Spleen (tissue), 11 donors: ENCODE measurements around the gene PLCH1. TPM values are rescaled to one million over a fixed set of nuclear protein-coding genes. Genes with fewer than 3 reads are reported as not detected.

Source experiments
- DNase-seq: peaks from one replicate; pipeline ENCODE4 v3.0.0-alpha.2; 2020
- H3K27ac ChIP-seq, 8 donors: fragments of 200-600 bp; sonication (generic) in 7 of 8; 1 replicate in 4 of 8; 2 replicates in 4 of 8; pipeline versions ENCODE4 v1.5.0 to v1.8.0; 2016 to 2021; ENCODE audit warnings: inconsistent platforms in 4 of 8, mild to moderate bottlenecking in 4 of 8, moderate library complexity in 1 of 8
- H3K27me3 ChIP-seq, 7 donors: fragments of 200-600 bp; sonication (generic) in 6 of 7; replicated peaks in 1 of 7; 1 replicate in 4 of 7; 2 replicates in 3 of 7; pipeline versions ENCODE4 v1.5.0 to v1.8.0; 2016 to 2021; ENCODE audit warnings: inconsistent platforms in 3 of 7, mild to moderate bottlenecking in 1 of 7
- H3K36me3 ChIP-seq, 6 donors: fragments of 200-600 bp; sonication (generic) in 5 of 6; 1 replicate in 4 of 6; 2 replicates in 2 of 6; pipeline versions ENCODE4 v1.5.0 to v1.8.0; 2016 to 2021; ENCODE audit warnings: inconsistent platforms in 2 of 6
- H3K4me1 ChIP-seq, 6 donors: fragments of 200-600 bp; sonication (generic) in 5 of 6; 1 replicate in 3 of 6; 2 replicates in 3 of 6; pipeline versions ENCODE4 v1.5.0 to v1.8.0; 2016 to 2021; ENCODE audit warnings: inconsistent platforms in 3 of 6
- H3K4me3 ChIP-seq, 8 donors: fragments of 200-600 bp; sonication (generic) in 7 of 8; 1 replicate in 4 of 8; 2 replicates in 4 of 8; pipeline versions ENCODE4 v1.5.0 to v1.8.0; 2016 to 2021; ENCODE audit warnings: inconsistent platforms in 4 of 8, mild to moderate bottlenecking in 4 of 8, moderate library complexity in 2 of 8
- H3K9me3 ChIP-seq, 8 donors: fragments of 200-600 bp; sonication (generic) in 7 of 8; 1 replicate in 4 of 8; 2 replicates in 4 of 8; pipeline versions ENCODE4 v1.5.0 to v1.8.0; 2016 to 2021; ENCODE audit warnings: inconsistent platforms in 4 of 8
- POLR2A ChIP-seq, 3 donors: fragments of 450-650 bp; IDR thresholded peaks; one replicate each; pipeline ENCODE4 v1.5.1; 2017; ENCODE audit warnings: antibody characterized with exemption in 3 of 3, mild to moderate bottlenecking in 1 of 3
- POLR2AphosphoS5 ChIP-seq, 3 donors: sonication (generic); formaldehyde crosslinking; IDR thresholded peaks; one replicate each; pipeline ENCODE4 v1.5.1; 2017; ENCODE audit warnings: antibody characterized with exemption in 3 of 3
- WGBS, 5 donors: extraction: QIAGEN DNeasy Blood & Tissue Kit in 3 of 5; methylation state at CpG; one replicate each; pipeline versions ENCODE4 v1.1.5 to v1.1.7; 2013 to 2018; 5-methylcytosine and 5-hydroxymethylcytosine counted together
- intact Hi-C: fragments of 100-400 bp; cut with DNase I; formaldehyde crosslinking; loops from one replicate; pipeline ENCODE4 v1.15.0; 2023; ENCODE audit warnings: low total_unique reads
- polyA plus RNA-seq, 3 donors: library from polyadenylated mRNA; stranded (reverse); fragments of 200-250 nt; gene quantifications; one replicate each; pipeline ENCODE4 v1.2.1, GENCODE V29; 2013
- total RNA-seq, 7 donors: library from RNA; depleted of rRNA in 3 of 7; stranded (reverse); fragments of >200 nt in 3 of 7; fragmentation: NEBNext Ultra II Directional in 4 of 7; extraction: Animal tissue kit (Norgen Biotek cat#: 25700) in 4 of 7; gene quantifications; one replicate each; pipeline versions ENCODE4 v1.1.0 to v1.2.1, GENCODE V29; 2016 to 2021
- TF ChIP-seq, protein P1 (sequence below), 11 experiments: fragments of 200-600 bp in 7 of 11; fragments of 450-650 bp in 4 of 11; sonication (generic) in 4 of 11; IDR thresholded peaks in 8 of 11; conservative IDR thresholded peaks in 3 of 11; 1 replicate in 7 of 11; 2 replicates in 4 of 11; pipeline versions ENCODE4 v1.4.0 to v1.8.0; 2016 to 2021; ENCODE audit warnings: antibody characterized with exemption in 11 of 11, inconsistent platforms in 4 of 11, mild to moderate bottlenecking in 1 of 11
- donor health status: healthy with polysubstance abuse.
- donor health status: DM: no; HTN: no; CAD: no; lungs with moderate emphysema.
- donor health status: DM: no; HTN: no; CAD: no.
- donor health status: Bipolar disorder and iron deficiency.
- donor health status: healthy.
- donor health status: DM: no; HTN: no; CAD: no.
- donor health status: DM: yes; HTN: yes; CAD: no.

The PLCH1 gene
- total and polyA plus RNA-seq, 10 donors, result 0.02 to 0.37 (median 0.13) TPM; not detected in 1

DNA sequence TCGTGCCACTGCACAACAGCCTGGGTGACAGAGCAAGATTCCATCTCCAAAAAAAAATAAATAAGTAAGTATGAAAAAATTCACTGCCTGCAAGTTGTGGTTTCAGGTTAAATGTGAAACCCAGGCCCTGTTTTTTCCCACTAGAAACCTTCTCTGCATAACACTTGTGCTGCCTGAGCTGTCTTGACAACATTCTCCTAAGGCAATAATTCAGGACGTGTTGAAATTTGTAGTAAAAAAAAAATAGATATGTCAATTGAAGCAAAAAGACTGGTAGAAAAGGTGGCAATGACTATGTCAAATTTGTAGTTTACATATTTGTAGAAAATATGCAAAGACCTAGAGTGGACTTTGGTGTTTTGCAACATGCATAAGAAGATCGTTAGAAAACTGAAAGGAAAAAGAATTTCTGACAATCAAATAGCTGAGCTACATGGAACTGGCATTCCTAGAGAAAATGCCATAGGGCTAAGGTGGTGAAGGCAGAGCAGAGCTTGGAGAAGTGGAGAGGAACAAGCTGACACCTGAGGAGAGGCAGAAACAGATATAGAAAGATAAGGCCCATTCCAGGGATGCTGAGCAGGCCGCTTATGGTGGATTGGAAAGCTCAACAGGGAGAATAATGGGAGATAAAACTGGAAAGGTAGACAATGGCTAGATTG is 150.2 kb downstream of the PLCH1 start:
- 75 to 88% (median 80%) methylated on average over 4 of the region's 4 CpGs for WGBS, 5 donors
- Histone ChIP-seq H3K27ac (no peak overlapping the region), H3K27me3 (no peaks in the 10 kb centered on the region), H3K36me3 (no peaks in the 10 kb centered on the region), H3K4me1 (no peaks in the 10 kb centered on the region), H3K4me3 (no peak overlapping the region), H3K9me3 (no peaks in the 10 kb centered on the region)
- intact Hi-C loops, result no loop called here
- no peak for DNase-seq
- TF ChIP-seq POLR2A (IDR thresholded peaks at IDR 0.05) (no peak), POLR2AphosphoS5 (IDR thresholded peaks at IDR 0.05) (no peak)
- TF ChIP-seq, protein P1, sequence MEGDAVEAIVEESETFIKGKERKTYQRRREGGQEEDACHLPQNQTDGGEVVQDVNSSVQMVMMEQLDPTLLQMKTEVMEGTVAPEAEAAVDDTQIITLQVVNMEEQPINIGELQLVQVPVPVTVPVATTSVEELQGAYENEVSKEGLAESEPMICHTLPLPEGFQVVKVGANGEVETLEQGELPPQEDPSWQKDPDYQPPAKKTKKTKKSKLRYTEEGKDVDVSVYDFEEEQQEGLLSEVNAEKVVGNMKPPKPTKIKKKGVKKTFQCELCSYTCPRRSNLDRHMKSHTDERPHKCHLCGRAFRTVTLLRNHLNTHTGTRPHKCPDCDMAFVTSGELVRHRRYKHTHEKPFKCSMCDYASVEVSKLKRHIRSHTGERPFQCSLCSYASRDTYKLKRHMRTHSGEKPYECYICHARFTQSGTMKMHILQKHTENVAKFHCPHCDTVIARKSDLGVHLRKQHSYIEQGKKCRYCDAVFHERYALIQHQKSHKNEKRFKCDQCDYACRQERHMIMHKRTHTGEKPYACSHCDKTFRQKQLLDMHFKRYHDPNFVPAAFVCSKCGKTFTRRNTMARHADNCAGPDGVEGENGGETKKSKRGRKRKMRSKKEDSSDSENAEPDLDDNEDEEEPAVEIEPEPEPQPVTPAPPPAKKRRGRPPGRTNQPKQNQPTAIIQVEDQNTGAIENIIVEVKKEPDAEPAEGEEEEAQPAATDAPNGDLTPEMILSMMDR (IDR thresholded peaks at IDR 0.05 in 8 of 11, conservative IDR thresholded peaks at IDR 0.05 in 3 of 11), result no peak

DNA sequence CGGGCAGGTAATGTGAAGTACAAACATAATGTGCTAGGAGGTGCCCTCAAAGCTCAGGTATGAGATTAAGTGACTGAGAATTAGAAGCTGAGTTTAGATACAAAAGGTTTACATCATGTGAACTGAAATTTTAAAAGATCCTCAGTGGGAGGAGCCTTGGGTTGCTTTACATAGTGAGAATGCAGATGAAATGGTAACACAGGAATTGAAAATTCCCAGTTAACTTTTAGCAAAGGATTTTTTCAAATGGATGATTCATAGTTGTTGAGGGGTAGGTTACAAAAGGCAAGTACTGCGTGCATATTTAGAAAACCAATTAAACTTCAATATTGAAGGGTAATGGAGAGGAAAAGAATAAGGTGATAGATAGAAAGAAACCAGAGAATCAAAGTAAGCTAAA is 157.3 kb downstream of the PLCH1 start:
- intact Hi-C loops, result no loop called here
- no peak for DNase-seq
- WGBS, 5 donors, result 82 to 92% (median 88%) methylated on average over 2 of the region's 2 CpGs
- Histone ChIP-seq H3K4me1 (no peaks in the 10 kb centered on the region), H3K4me3 (no peak overlapping the region), H3K36me3 (no peaks in the 10 kb centered on the region), H3K27me3 (no peaks in the 10 kb centered on the region), H3K9me3 (no peaks in the 10 kb centered on the region), H3K27ac (no peak overlapping the region)
- no peak for TF ChIP-seq POLR2A (IDR thresholded peaks at IDR 0.05)
- TF ChIP-seq POLR2AphosphoS5 (IDR thresholded peaks at IDR 0.05), result no peak
- TF ChIP-seq, protein P1 (IDR thresholded peaks at IDR 0.05 in 8 of 11, conservative IDR thresholded peaks at IDR 0.05 in 3 of 11), result no peak

DNA sequence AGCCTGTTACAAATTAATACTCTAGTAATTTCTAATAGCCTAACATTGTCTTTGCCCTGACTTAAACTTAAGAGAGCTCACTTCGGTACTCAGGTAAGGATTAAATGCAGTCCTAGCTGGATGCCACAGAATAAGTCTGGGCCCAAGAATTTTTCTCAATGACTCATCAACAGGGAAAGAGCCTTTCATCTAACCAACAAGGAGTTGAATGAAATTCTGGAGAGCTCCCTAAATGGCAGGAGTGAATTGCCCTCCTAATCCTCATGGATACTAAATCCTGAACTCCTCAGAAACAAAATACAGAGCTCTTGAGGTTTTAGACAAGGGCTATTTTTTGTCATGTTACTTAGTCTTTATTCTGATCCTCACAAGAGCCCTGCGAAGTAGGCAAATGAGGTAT is 159.5 kb downstream of the PLCH1 start:
- Histone ChIP-seq H3K36me3 (no peaks in the 10 kb centered on the region), H3K4me3 (no peak overlapping the region), H3K4me1 (peaks cover 0 to 3% (median 0%) of the 10 kb centered on the region in 6 donors), H3K9me3 (no peaks in the 10 kb centered on the region), H3K27ac (no peak overlapping the region), H3K27me3 (no peaks in the 10 kb centered on the region)
- 88 to 98% (median 91%) methylated on average over 2 of the region's 2 CpGs for WGBS, 5 donors
- intact Hi-C loops, result no loop called here
- TF ChIP-seq, protein P1 (IDR thresholded peaks at IDR 0.05 in 8 of 11, conservative IDR thresholded peaks at IDR 0.05 in 3 of 11), result no peak
- no peak for TF ChIP-seq POLR2AphosphoS5 (IDR thresholded peaks at IDR 0.05)
- TF ChIP-seq POLR2A (IDR thresholded peaks at IDR 0.05), result no peak
- DNase-seq, result no peak

DNA sequence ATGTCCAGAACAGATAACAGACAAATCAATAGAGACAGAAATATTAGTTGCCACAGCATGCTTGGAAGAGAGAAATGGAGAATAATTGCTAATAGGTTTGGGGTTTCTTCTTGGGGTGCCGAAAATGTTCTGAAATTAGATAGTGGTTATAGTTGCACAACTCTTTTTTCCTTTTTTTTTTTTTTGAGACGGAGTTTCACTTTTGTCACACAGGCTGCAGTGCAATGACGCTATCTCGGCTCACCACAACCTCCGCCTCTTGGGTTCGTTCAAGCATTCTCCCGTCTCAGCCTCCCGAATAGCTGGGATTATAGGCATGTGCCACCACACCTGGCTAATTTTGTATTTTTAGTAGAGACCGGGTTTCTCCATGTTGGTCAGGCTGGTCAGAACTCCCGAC is 163.3 kb downstream of the PLCH1 start:
- H3K4me3 ChIP-seq, result no peak overlapping the region
- no peaks in the 10 kb centered on the region for H3K27me3 ChIP-seq
- TF ChIP-seq, protein P1 (IDR thresholded peaks at IDR 0.05 in 8 of 11, conservative IDR thresholded peaks at IDR 0.05 in 3 of 11), result no peak
- TF ChIP-seq POLR2AphosphoS5 (IDR thresholded peaks at IDR 0.05) (no peak), POLR2A (IDR thresholded peaks at IDR 0.05) (no peak)
- intact Hi-C loops, result no loop called here
- H3K27ac ChIP-seq, result no peak overlapping the region
- H3K9me3 ChIP-seq, result no peaks in the 10 kb centered on the region
- DNase-seq, result no peak
- H3K4me1 ChIP-seq, result peaks cover 0 to 3% (median 0%) of the 10 kb centered on the region in 6 donors
- H3K36me3 ChIP-seq, result no peaks in the 10 kb centered on the region
- WGBS, 5 donors, result 35 to 61% (median 54%) methylated on average over 10 of the region's 10 CpGs
